ENCODE results near the gene RABL3.

GRCh38 chr3:120730576-120731542, 11.5 kb downstream of the RABL3 start:
- TF ChIP-seq POLR2A (IDR thresholded peaks at IDR 0.05; ENCODE audit: low read length): no peak
- TF ChIP-seq GATA1 (IDR thresholded peaks at IDR 0.05; ENCODE audit: low read depth, low read length): no peak
